ENCODE data around the gene TARM1.

TARM1 gene

GRCh38 chr19:54029930-54030490 is 51.2 kb downstream of the TARM1 start:
- CTCF ChIA-PET = interaction anchor here (0.6 to 3.5 kb wide), 47 partner anchors 8 to 379 kb away, joined by 3 to 51 read pairs (median 5); partner anchors contain the start of genes PRKCG and TFPT
- Histone ChIP-seq H3K36me3 (ENCODE audit: control insufficient read depth in 2 of 2, insufficient read depth in 1 of 2, low read length in 2 of 2) (no peaks in the 10 kb centered on the region), H3K9me3 (ENCODE audit: control insufficient read depth, insufficient read depth, low read depth, low read length) (no peaks in the 10 kb centered on the region), H3K27ac (ENCODE audit: extremely low read depth, low read depth, low read length) (no peak overlapping the region), H3K4me1 (ENCODE audit: control insufficient read depth, insufficient read depth, low read length) (no peaks in the 10 kb centered on the region), H3K4me3 (ENCODE audit: low read depth, low read length) (no peak overlapping the region)
- POLR2A ChIA-PET = interaction anchor here (0.9 to 1.1 kb wide), 3 partner anchors 50 to 237 kb away, joined by 5 to 8 read pairs (median 5); no protein-coding TSS in a partner anchor
- TF ChIP-seq ZNF585B (tag by site-specific recombination; IDR thresholded peaks at IDR 0.05) = no peak
- TF ChIP-seq ZBTB21 (tag by site-specific recombination; IDR thresholded peaks at IDR 0.05) = no peak
- peak; percentile 41; the same call in 1 of the 2 replicates for TF ChIP-seq ZNF654 (tag by site-specific recombination; IDR thresholded peaks at IDR 0.05; ENCODE audit: low read depth)
- no peak for TF ChIP-seq ZNF26 (tag by site-specific recombination; IDR thresholded peaks at IDR 0.05)
- peak; percentile 33 for TF ChIP-seq CTCF (tag by site-specific recombination; IDR thresholded peaks at IDR 0.05)
- TF ChIP-seq ZNF560 (tag by site-specific recombination; IDR thresholded peaks at IDR 0.05; ENCODE audit: borderline replicate concordance) = no peak
- TF ChIP-seq ZNF324 (tag by site-specific recombination; IDR thresholded peaks at IDR 0.05) = no peak
- TF ChIP-seq, protein P1, sequence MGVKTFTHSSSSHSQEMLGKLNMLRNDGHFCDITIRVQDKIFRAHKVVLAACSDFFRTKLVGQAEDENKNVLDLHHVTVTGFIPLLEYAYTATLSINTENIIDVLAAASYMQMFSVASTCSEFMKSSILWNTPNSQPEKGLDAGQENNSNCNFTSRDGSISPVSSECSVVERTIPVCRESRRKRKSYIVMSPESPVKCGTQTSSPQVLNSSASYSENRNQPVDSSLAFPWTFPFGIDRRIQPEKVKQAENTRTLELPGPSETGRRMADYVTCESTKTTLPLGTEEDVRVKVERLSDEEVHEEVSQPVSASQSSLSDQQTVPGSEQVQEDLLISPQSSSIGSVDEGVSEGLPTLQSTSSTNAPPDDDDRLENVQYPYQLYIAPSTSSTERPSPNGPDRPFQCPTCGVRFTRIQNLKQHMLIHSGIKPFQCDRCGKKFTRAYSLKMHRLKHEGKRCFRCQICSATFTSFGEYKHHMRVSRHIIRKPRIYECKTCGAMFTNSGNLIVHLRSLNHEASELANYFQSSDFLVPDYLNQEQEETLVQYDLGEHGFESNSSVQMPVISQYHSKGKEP (tag by site-specific recombination; IDR thresholded peaks at IDR 0.05) = peak; percentile 69
- TF ChIP-seq ZNF544 (tag by site-specific recombination; IDR thresholded peaks at IDR 0.05) = no peak
- TF ChIP-seq ZNF530 (tag by site-specific recombination; IDR thresholded peaks at IDR 0.05; ENCODE audit: low read depth) = no peak

DNA sequence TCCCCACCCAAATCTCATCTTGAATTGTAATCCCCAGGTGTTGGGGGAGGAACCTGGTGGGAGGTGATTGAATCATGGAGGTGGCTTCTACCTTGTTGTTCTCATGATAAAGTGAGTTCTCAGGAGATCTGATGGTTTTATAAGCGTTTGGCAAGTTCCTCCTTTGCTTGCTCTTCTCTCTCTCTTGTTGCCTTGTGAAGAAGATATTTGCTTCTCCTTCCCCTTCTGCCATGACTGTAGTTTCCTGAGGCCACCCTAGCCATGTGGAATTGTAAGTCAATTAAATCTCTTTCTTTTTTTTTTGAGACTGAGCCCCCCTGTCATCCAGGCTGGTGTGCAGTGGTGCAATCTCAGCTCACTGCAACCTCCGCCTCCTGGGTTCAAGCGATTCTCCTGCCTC is 51.9 kb downstream of the TARM1 start:
- TF ChIP-seq FEZF1 (tag by site-specific recombination; IDR thresholded peaks at IDR 0.05) (no peak), ZNF776 (tag by site-specific recombination; IDR thresholded peaks at IDR 0.05; ENCODE audit: borderline replicate concordance) (no peak), ZNF248 (tag by site-specific recombination; IDR thresholded peaks at IDR 0.05) (no peak), ZNF623 (tag by site-specific recombination; IDR thresholded peaks at IDR 0.05) (no peak), GLI2 (tag by site-specific recombination; IDR thresholded peaks at IDR 0.05; ENCODE audit: borderline replicate concordance, low read depth) (no peak), ZBTB1 (tag by site-specific recombination; IDR thresholded peaks at IDR 0.05) (no peak)

DNA sequence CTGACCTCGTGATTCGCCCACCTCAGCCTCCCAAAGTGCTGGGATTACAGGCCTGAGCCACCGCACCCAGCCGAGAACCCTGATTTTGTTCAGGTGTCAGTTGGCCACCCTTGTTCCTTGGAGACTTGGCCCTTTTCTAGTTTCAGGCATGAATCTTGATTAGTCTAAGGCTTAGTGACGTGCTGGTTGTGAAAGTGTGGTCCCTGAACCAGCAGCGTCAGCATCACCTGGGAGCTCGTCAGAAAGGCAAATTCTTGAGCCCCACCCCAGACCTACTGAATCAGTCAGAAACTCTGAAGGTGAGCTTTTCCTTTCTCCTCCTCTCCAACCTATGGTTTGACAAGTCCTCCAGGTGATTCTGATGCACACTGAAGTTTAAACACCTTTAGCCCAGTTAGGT is 54.5 kb downstream of the TARM1 start:
- Histone ChIP-seq H3K4me3 (ENCODE audit: low read depth, low read length) (no peak overlapping the region), H3K4me1 (ENCODE audit: control insufficient read depth, insufficient read depth, low read length) (no peaks in the 10 kb centered on the region), H3K27ac (ENCODE audit: extremely low read depth, low read depth, low read length) (no peak overlapping the region), H3K36me3 (ENCODE audit: control insufficient read depth in 2 of 2, insufficient read depth in 1 of 2, low read length in 2 of 2) (no peaks in the 10 kb centered on the region), H3K9me3 (ENCODE audit: control insufficient read depth, insufficient read depth, low read depth, low read length) (no peaks in the 10 kb centered on the region)
- ChIA-PET POLR2A (no interaction called here), CTCF (interaction anchor here (1.2 to 4.7 kb wide), 8 partner anchors 10 to 234 kb away, joined by 3 to 39 read pairs (median 6); no protein-coding TSS in a partner anchor)
- TF ChIP-seq ZBTB21 (tag by site-specific recombination; IDR thresholded peaks at IDR 0.05) (no peak), ZNF366 (tag by site-specific recombination; conservative IDR thresholded peaks at IDR 0.05) (no peak), INSM2 (tag by site-specific recombination; IDR thresholded peaks at IDR 0.05) (no peak)
- TF ChIP-seq, protein P2, sequence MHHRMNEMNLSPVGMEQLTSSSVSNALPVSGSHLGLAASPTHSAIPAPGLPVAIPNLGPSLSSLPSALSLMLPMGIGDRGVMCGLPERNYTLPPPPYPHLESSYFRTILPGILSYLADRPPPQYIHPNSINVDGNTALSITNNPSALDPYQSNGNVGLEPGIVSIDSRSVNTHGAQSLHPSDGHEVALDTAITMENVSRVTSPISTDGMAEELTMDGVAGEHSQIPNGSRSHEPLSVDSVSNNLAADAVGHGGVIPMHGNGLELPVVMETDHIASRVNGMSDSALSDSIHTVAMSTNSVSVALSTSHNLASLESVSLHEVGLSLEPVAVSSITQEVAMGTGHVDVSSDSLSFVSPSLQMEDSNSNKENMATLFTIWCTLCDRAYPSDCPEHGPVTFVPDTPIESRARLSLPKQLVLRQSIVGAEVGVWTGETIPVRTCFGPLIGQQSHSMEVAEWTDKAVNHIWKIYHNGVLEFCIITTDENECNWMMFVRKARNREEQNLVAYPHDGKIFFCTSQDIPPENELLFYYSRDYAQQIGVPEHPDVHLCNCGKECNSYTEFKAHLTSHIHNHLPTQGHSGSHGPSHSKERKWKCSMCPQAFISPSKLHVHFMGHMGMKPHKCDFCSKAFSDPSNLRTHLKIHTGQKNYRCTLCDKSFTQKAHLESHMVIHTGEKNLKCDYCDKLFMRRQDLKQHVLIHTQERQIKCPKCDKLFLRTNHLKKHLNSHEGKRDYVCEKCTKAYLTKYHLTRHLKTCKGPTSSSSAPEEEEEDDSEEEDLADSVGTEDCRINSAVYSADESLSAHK (tag by site-specific recombination; IDR thresholded peaks at IDR 0.05) = no peak

More for the DNA sequence above, 51.9 kb downstream of the TARM1 start:
- H3K36me3 ChIP-seq (ENCODE audit: control insufficient read depth in 2 of 2, insufficient read depth in 1 of 2, low read length in 2 of 2) = no peaks in the 10 kb centered on the region
- POLR2A ChIA-PET = interaction anchor here (1.1 kb wide), 2 partner anchors 220 to 236 kb away, joined by 5 to 8 read pairs; no protein-coding TSS in a partner anchor
- no peaks in the 10 kb centered on the region for H3K9me3 ChIP-seq (ENCODE audit: control insufficient read depth, insufficient read depth, low read depth, low read length)
- no peak overlapping the region for H3K27ac ChIP-seq (ENCODE audit: extremely low read depth, low read depth, low read length)
- H3K4me1 ChIP-seq (ENCODE audit: control insufficient read depth, insufficient read depth, low read length) = no peaks in the 10 kb centered on the region
- CTCF ChIA-PET = interaction anchor here (0.6 to 3.5 kb wide), 30 partner anchors 10 to 362 kb away, joined by 3 to 51 read pairs (median 5); partner anchors contain the start of gene TFPT
- H3K4me3 ChIP-seq (ENCODE audit: low read depth, low read length) = no peak overlapping the region

All from HEK293 (cell line).